ENCODE measurements around the gene HLA-G.

Gene HLA-G

GRCh38 chr6:29858006-29858405, 30.4 kb downstream of the HLA-G start:
- DNase-seq = no peak
- H2AK5ac ChIP-seq (ENCODE audit: low read length) = no peak overlapping the region
- no peak overlapping the region for H4K5ac ChIP-seq (ENCODE audit: low read length)
- no peak overlapping the region for H3K18ac ChIP-seq (ENCODE audit: low read length)
- no CpG with 5 or more reads among the region's 1 CpG for WGBS (ENCODE audit: extremely low coverage, insufficient coverage, low lambda C conversion rate)
- H3K9ac ChIP-seq (ENCODE audit: low read length) = no peak overlapping the region
- no peak overlapping the region for H3K4me3 ChIP-seq (ENCODE audit: low read length)
- H4K8ac ChIP-seq (ENCODE audit: low read depth, low read length) = no peak overlapping the region
- no peak overlapping the region for H2BK15ac ChIP-seq (replicated peaks; ENCODE audit: low read depth)
- no peak overlapping the region for H3K23ac ChIP-seq (ENCODE audit: low read length)
- no peak overlapping the region for H3K56ac ChIP-seq (ENCODE audit: low read length)
- no peak overlapping the region for H3K4ac ChIP-seq (ENCODE audit: low read depth, low read length)
- H3K79me2 ChIP-seq (ENCODE audit: control insufficient read depth, insufficient read depth, low read length) = no peaks in the 10 kb centered on the region
- no peak overlapping the region for H3K27ac ChIP-seq (ENCODE audit: low read depth, low read length)
- H2BK5ac ChIP-seq (ENCODE audit: low read length) = no peak overlapping the region
- H3K4me2 ChIP-seq (ENCODE audit: low read length) = no peak overlapping the region
- no peaks in the 10 kb centered on the region for H3K27me3 ChIP-seq (ENCODE audit: insufficient read depth, low read length, poor library complexity)
- H3K4me1 ChIP-seq (ENCODE audit: control insufficient read depth, low read depth, low read length) = no peaks in the 10 kb centered on the region
- H3K79me1 ChIP-seq (ENCODE audit: low read length) = no peaks in the 10 kb centered on the region
- H3K36me3 ChIP-seq (ENCODE audit: control insufficient read depth, insufficient read depth, low read length) = no peaks in the 10 kb centered on the region
- H2BK120ac ChIP-seq (ENCODE audit: low read depth, low read length) = no peak overlapping the region

GRCh38 chr6:29861521-29862255, 34.1 kb downstream of the HLA-G start:
- H3K4me3 ChIP-seq (ENCODE audit: low read length) = no peak overlapping the region
- H4K8ac ChIP-seq (ENCODE audit: low read depth, low read length) = no peak overlapping the region
- H3K23ac ChIP-seq (ENCODE audit: low read length) = no peak overlapping the region
- no peaks in the 10 kb centered on the region for H3K4me1 ChIP-seq (ENCODE audit: control insufficient read depth, low read depth, low read length)
- H3K4me2 ChIP-seq (ENCODE audit: low read length) = no peak overlapping the region
- DNase-seq = no peak
- H3K18ac ChIP-seq (ENCODE audit: low read length) = no peak overlapping the region
- no CpG with 5 or more reads among the region's 6 CpGs for WGBS (ENCODE audit: extremely low coverage, insufficient coverage, low lambda C conversion rate)
- no peak overlapping the region for H2BK120ac ChIP-seq (ENCODE audit: low read depth, low read length)
- H3K9ac ChIP-seq (ENCODE audit: low read length) = no peak overlapping the region
- H3K27me3 ChIP-seq (ENCODE audit: insufficient read depth, low read length, poor library complexity) = no peaks in the 10 kb centered on the region
- no peaks in the 10 kb centered on the region for H3K36me3 ChIP-seq (ENCODE audit: control insufficient read depth, insufficient read depth, low read length)
- no peak overlapping the region for H2BK15ac ChIP-seq (replicated peaks; ENCODE audit: low read depth)
- no peaks in the 10 kb centered on the region for H3K79me1 ChIP-seq (ENCODE audit: low read length)
- no peak overlapping the region for H3K27ac ChIP-seq (ENCODE audit: low read depth, low read length)
- H3K56ac ChIP-seq (ENCODE audit: low read length) = no peak overlapping the region
- H2AK5ac ChIP-seq (ENCODE audit: low read length) = no peak overlapping the region
- no peaks in the 10 kb centered on the region for H3K79me2 ChIP-seq (ENCODE audit: control insufficient read depth, insufficient read depth, low read length)
- no peak overlapping the region for H3K4ac ChIP-seq (ENCODE audit: low read depth, low read length)
- H2BK5ac ChIP-seq (ENCODE audit: low read length) = no peak overlapping the region
- H4K5ac ChIP-seq (ENCODE audit: low read length) = no peak overlapping the region

GRCh38 chr6:29864037-29864810, 36.6 kb downstream of the HLA-G start:
- Histone ChIP-seq H2BK5ac (ENCODE audit: low read length) (no peak overlapping the region), H3K27ac (ENCODE audit: low read depth, low read length) (no peak overlapping the region), H3K79me2 (ENCODE audit: control insufficient read depth, insufficient read depth, low read length) (no peaks in the 10 kb centered on the region), H3K56ac (ENCODE audit: low read length) (peak overlapping the region; percentile 34), H3K79me1 (ENCODE audit: low read length) (no peaks in the 10 kb centered on the region), H4K8ac (ENCODE audit: low read depth, low read length) (no peak overlapping the region), H2BK120ac (ENCODE audit: low read depth, low read length) (no peak overlapping the region), H2BK15ac (replicated peaks; ENCODE audit: low read depth) (no peak overlapping the region), H3K18ac (ENCODE audit: low read length) (no peak overlapping the region), H3K4me2 (ENCODE audit: low read length) (peak overlapping the region; percentile 11), H3K9ac (ENCODE audit: low read length) (no peak overlapping the region), H3K36me3 (ENCODE audit: control insufficient read depth, insufficient read depth, low read length) (no peaks in the 10 kb centered on the region), H3K27me3 (ENCODE audit: insufficient read depth, low read length, poor library complexity) (no peaks in the 10 kb centered on the region), H3K23ac (ENCODE audit: low read length) (no peak overlapping the region), H3K4me3 (ENCODE audit: low read length) (no peak overlapping the region), H3K4me1 (ENCODE audit: control insufficient read depth, low read depth, low read length) (no peaks in the 10 kb centered on the region), H4K5ac (ENCODE audit: low read length) (no peak overlapping the region), H3K4ac (ENCODE audit: low read depth, low read length) (no peak overlapping the region), H2AK5ac (ENCODE audit: low read length) (no peak overlapping the region)
- no CpG with 5 or more reads among the region's 24 CpGs for WGBS (ENCODE audit: extremely low coverage, insufficient coverage, low lambda C conversion rate)
- DNase-seq = no peak

GRCh38 chr6:29865631-29866030, 38.0 kb downstream of the HLA-G start:
- no peak overlapping the region for H3K4me2 ChIP-seq (ENCODE audit: low read length)
- no peak overlapping the region for H3K56ac ChIP-seq (ENCODE audit: low read length)
- no peaks in the 10 kb centered on the region for H3K4me1 ChIP-seq (ENCODE audit: control insufficient read depth, low read depth, low read length)
- H3K36me3 ChIP-seq (ENCODE audit: control insufficient read depth, insufficient read depth, low read length) = no peaks in the 10 kb centered on the region
- no peak overlapping the region for H3K18ac ChIP-seq (ENCODE audit: low read length)
- H3K27me3 ChIP-seq (ENCODE audit: insufficient read depth, low read length, poor library complexity) = no peaks in the 10 kb centered on the region
- no peak overlapping the region for H2BK5ac ChIP-seq (ENCODE audit: low read length)
- H3K79me2 ChIP-seq (ENCODE audit: control insufficient read depth, insufficient read depth, low read length) = no peaks in the 10 kb centered on the region
- H4K5ac ChIP-seq (ENCODE audit: low read length) = no peak overlapping the region
- H3K79me1 ChIP-seq (ENCODE audit: low read length) = no peaks in the 10 kb centered on the region
- H2BK15ac ChIP-seq (replicated peaks; ENCODE audit: low read depth) = no peak overlapping the region
- no peak overlapping the region for H4K8ac ChIP-seq (ENCODE audit: low read depth, low read length)
- no peak for DNase-seq
- no peak overlapping the region for H3K9ac ChIP-seq (ENCODE audit: low read length)
- H3K4me3 ChIP-seq (ENCODE audit: low read length) = no peak overlapping the region
- H3K4ac ChIP-seq (ENCODE audit: low read depth, low read length) = no peak overlapping the region
- no peak overlapping the region for H2AK5ac ChIP-seq (ENCODE audit: low read length)
- no peak overlapping the region for H3K27ac ChIP-seq (ENCODE audit: low read depth, low read length)
- H2BK120ac ChIP-seq (ENCODE audit: low read depth, low read length) = no peak overlapping the region
- no CpG with 5 or more reads among the region's 1 CpG for WGBS (ENCODE audit: extremely low coverage, insufficient coverage, low lambda C conversion rate)
- no peak overlapping the region for H3K23ac ChIP-seq (ENCODE audit: low read length)

- Histone ChIP-seq H3K79me1 (ENCODE audit: low read length) (no peaks in the 10 kb centered on the region), H3K4me1 (ENCODE audit: control insufficient read depth, low read depth, low read length) (no peaks in the 10 kb centered on the region), H3K9ac (ENCODE audit: low read length) (no peak overlapping the region), H4K5ac (ENCODE audit: low read length) (no peak overlapping the region), H3K27me3 (ENCODE audit: insufficient read depth, low read length, poor library complexity) (no peaks in the 10 kb centered on the region), H3K4me2 (ENCODE audit: low read length) (no peak overlapping the region), H3K23ac (ENCODE audit: low read length) (no peak overlapping the region), H2BK120ac (ENCODE audit: low read depth, low read length) (no peak overlapping the region), H3K79me2 (ENCODE audit: control insufficient read depth, insufficient read depth, low read length) (no peaks in the 10 kb centered on the region), H2BK5ac (ENCODE audit: low read length) (no peak overlapping the region), H2BK15ac (replicated peaks; ENCODE audit: low read depth) (no peak overlapping the region), H3K4me3 (ENCODE audit: low read length) (no peak overlapping the region), H3K18ac (ENCODE audit: low read length) (no peak overlapping the region), H4K8ac (ENCODE audit: low read depth, low read length) (no peak overlapping the region), H2AK5ac (ENCODE audit: low read length) (no peak overlapping the region), H3K27ac (ENCODE audit: low read depth, low read length) (no peak overlapping the region), H3K4ac (ENCODE audit: low read depth, low read length) (no peak overlapping the region), H3K56ac (ENCODE audit: low read length) (no peak overlapping the region), H3K36me3 (ENCODE audit: control insufficient read depth, insufficient read depth, low read length) (no peaks in the 10 kb centered on the region)
- no CpG with 5 or more reads among the region's 2 CpGs for WGBS (ENCODE audit: extremely low coverage, insufficient coverage, low lambda C conversion rate)
- no peak for DNase-seq
Measured at GRCh38 chr6:29870104-29870503, 42.5 kb downstream of the HLA-G start.
